GM04504 (cell line): ENCODE measurements around the gene C20orf141.
"Not testable (repeated sequence)": the region's sequence is repeated elsewhere in the genome, so short reads cannot be mapped to it uniquely, and the experiment has no call there.

Source experiments
- DNase-seq: peaks from one replicate; pipeline ENCODE4 v3.0.0-alpha.2; 2012; ENCODE audit warnings: low read depth

Gene C20orf141

GRCh38 chr20:2820896-2821869 lies 6.4 kb downstream of the C20orf141 start:
- DNase-seq = no peak

- no peak for DNase-seq
Observed at GRCh38 chr20:2822073-2822472, 7.3 kb downstream of the C20orf141 start.

GRCh38 chr20:2825761-2826160 lies 11.0 kb downstream of the C20orf141 start:
- DNase-seq = no peak

DNA sequence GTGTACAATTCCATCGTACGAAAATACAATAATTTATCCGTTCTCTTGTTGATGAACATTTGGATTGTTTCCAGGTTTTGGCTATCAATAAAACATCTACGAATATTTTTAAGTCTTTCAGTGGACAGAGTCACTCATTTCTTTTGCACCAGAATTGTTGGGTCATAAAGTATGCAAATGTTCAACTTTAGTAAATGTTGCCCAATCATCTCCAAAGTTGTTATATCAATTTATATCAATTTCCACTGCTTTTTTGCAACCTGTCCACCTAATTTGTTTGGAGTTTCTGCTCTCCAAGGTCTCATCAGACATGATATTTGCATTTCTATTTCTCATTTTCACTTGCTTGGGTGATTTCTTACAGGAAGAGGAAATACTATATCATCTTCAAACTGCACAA lies 11.9 kb downstream of the C20orf141 start:
- DNase-seq = no peak

- DNase-seq = no peak
Observed at GRCh38 chr20:2829376-2829775, 14.6 kb downstream of the C20orf141 start.

GRCh38 chr20:2831206-2831605 lies 16.4 kb downstream of the C20orf141 start:
- not testable (repeated sequence) for DNase-seq

- no peak for DNase-seq
Observed at GRCh38 chr20:2833761-2834160, 19.0 kb downstream of the C20orf141 start.

GRCh38 chr20:2834401-2835110 lies 19.8 kb downstream of the C20orf141 start:
- no peak for DNase-seq

- no peak for DNase-seq
Observed at GRCh38 chr20:2835331-2835796, 20.6 kb downstream of the C20orf141 start.

- DNase-seq = no peak
Observed at GRCh38 chr20:2836035-2836434, 21.2 kb downstream of the C20orf141 start.

GRCh38 chr20:2837221-2837960 lies 22.6 kb downstream of the C20orf141 start:
- DNase-seq = no peak

DNA sequence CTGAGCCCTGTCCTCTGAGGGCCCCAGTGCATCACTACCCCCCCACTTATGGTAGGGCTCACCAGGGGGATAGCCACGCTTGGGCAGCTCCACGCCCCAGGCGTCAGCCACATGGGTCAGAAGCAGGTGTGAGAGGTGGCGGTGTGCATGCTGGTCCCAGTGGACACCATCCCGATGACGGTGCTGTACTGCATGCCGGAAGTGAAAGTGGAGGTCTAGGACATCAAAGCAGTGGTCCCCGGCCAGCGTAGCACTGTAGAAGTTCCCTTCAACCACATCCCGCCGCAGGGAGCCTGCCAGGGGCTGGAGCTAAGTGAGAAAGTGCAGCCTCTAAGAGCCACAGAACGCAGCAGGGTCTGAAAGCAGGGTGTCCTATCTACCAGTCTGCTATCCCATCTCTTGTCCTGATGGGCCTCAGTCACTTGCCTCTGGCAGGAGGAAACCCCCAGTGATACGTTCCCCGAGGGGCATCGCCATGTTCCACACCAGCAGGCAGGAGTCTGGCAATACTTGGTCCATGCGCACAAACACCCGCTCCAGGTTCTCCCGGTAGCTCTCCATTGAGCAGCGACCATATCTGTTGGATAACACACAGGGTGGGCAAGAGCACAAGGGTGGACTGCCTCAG lies 23.5 kb downstream of the C20orf141 start:
- DNase-seq = no peak

DNA sequence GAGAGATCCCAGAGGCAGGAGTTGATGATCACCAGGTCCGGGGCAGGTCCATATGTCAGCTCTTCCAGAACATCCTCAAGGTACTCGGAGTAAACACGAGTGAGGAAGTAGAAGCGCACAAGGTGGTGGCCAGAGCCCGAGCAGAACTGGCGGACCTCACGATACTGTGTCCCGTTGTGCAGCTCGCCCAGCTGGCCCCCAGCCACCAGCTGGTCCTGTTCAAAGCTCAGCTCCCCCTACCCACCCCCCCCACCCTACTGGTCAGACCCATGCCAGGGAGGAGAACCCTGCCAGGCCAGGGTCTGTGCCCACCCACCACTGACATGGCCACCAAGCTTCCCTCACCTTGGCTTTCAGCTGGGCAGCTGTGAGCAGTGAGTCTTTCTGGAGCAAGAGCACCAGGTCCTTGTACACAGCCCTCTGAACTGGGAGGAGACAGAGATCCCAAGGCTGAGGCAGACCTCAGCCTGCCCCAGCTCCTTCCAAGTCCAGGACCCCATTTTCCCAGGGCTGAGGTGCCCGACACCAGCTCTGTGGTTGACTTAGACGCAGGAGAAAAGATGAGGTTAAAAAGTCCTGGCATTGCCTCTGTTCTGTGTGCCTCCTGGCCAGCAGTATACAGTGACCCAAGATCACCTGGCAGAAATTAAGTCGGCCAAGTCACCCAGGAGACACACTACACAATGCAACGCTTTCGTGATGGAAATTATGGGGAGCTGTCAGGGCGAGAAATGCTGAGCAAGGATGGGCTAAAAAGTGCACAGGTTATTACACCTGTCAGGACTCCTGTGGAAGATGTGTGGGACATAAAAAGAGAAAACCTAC lies 24.3 kb downstream of the C20orf141 start:
- no peak for DNase-seq

DNA sequence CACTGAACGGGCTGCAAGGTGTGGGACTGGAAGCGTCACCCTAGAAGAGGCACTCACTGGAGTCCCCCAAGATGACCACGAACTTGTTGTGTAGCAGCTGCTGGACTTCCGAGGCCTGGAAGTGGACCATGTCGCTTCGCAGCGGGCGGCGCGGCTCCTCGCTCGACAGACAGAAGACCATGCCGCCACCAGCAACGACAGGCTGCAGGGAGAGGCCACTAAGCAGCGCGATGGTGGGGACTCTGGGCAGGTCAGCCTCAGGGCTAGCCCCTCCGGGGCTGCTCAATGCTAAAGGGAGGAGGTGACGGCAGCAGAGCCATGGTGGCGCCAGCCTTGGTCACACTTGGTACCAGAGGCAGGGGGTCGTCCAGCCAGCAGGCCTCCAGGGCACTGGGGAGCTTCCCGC lies 24.9 kb downstream of the C20orf141 start:
- DNase-seq = no peak

DNA sequence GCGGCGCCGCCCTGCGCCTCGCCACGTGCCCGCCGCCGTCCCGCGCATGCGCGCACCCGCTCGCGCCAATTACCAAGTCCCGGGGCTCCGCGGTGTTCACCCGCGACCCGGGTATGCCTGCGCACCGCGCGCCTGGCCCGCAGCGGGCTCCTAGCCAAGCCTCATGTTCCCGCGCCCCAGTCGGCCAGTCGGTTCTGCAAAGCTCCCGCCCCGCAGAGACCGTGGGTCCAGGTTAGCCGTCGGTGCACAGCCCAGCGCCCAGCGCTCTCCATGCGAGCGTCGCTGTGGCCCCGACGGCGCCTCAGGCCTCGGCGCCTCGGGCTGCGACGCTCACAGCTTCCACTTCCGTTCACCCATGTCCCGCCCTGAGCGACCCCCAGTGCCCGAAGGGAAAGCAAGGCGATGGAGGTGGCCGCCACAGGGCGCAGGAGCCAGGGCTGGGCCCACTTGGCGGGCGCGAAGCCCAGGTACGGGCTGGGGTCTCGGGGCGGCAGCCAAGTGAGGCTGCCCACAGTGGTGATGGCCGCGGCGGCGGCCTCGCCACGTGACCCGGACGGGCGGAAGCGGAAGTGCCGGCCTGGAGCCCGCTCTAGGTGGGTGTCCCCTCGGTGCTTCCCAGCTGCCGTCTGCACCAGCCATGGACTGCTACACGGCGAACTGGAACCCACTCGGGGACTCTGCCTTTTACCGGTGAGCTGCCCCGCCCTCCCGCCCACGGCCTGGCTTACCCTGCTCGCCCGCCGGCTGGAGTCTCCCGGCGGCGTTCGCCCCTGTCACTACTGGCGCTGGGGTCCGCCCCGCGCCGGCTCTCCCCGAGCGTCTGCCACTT lies 25.6 kb downstream of the C20orf141 start, which contains the start of the genes PCED1A and VPS16:
Gene PCED1A, minus strand, starts transcription at position 518 of the 829 bp plus-strand sequence. CDS start 743 bp downstream, outside the sequence.
Gene VPS16, plus strand, starts transcription at position 608 of the 829 bp plus-strand sequence. Its CDS starts 30 bp downstream, at position 638.
- DNase-seq = peak; percentile 71

- peak; percentile 40 for DNase-seq
Observed at GRCh38 chr20:2840967-2841531, 26.3 kb downstream of the C20orf141 start.

DNA sequence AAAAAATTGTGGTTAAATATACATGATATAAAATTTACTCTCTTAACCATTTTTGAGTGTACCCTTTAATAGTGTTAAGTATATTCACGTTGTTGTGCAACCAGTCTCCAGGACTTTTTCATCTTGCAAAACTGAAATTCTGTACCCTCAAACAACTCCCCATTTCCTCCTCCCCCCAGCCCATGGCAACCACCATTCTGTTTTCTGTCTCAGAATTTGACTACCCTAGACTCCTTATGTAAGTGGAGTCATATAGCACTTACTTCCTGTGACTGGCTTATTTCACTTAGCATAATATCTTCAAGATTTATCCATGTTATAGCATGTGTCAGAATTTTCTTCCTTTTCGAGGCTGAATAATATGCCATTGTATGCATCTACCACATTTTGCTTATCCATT lies 30.8 kb downstream of the C20orf141 start:
- no peak for DNase-seq

DNA sequence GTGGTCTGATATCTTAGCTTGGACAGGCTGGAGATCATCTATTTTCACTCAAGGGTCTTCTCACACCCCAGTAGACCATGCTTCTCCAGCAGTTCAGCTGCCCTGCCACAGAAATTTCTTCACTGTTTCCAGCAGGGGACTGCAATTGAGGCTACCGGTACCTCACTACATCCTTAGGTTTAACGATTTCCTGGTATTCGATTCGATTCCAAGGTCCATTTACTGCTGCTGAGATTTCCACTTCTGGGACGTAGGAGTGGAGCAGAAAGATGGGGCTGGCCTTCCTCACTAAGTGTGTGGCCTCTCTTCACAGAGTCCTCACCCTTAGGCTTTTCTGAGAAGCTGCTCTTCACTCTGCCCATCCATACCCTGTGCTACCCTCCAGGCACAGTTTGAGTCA lies 31.9 kb downstream of the C20orf141 start:
- no peak for DNase-seq

- DNase-seq = no peak
Observed at GRCh38 chr20:2847802-2848201, 33.0 kb downstream of the C20orf141 start.
